ENCODE measurements around the gene NUPR2. TPM values are rescaled to one million over a fixed set of nuclear protein-coding genes. Genes with fewer than 3 reads are reported as not detected.
"Not testable (repeated sequence)": the region's sequence is repeated elsewhere in the genome, so short reads cannot be mapped to it uniquely, and the experiment has no call there.

NUPR2 gene
- total and polyA plus RNA-seq, 5 donors: not detected

GRCh38 chr7:56086761-56087160, 29.5 kb downstream of the NUPR2 start:
- DNase-seq (no peak), ATAC-seq (no peak)
- no peaks in the 10 kb centered on the region for H3K9me3 ChIP-seq (ENCODE audit: control insufficient read depth, low read length)
- no peaks in the 10 kb centered on the region for H3K27me3 ChIP-seq (ENCODE audit: control insufficient read depth, insufficient read depth)
- 96% methylated on average over 7 of the region's 7 CpGs for WGBS
- intact Hi-C loops (cut with DNase I): no loop called here
- no peak overlapping the region for H3K27ac ChIP-seq (ENCODE audit: low read length)
- no peak overlapping the region for H3K4me3 ChIP-seq (ENCODE audit: low read length)
- H3K4me1 ChIP-seq (ENCODE audit: control insufficient read depth, insufficient read depth, low read length): peaks cover 8% of the 10 kb centered on the region

- Histone ChIP-seq H3K4me3 (ENCODE audit: low read length) (no peak overlapping the region), H3K27me3 (ENCODE audit: control insufficient read depth, insufficient read depth) (no peaks in the 10 kb centered on the region), H3K4me1 (ENCODE audit: control insufficient read depth, insufficient read depth, low read length) (peaks cover 8% of the 10 kb centered on the region), H3K9me3 (ENCODE audit: control insufficient read depth, low read length) (no peaks in the 10 kb centered on the region), H3K27ac (ENCODE audit: low read length) (no peak overlapping the region)
- WGBS: 49% methylated on average over 13 of the region's 13 CpGs
- intact Hi-C loops (cut with DNase I): no loop called here
- DNase-seq: peak in 2 of 3 donors; percentile 82 to 87
- ATAC-seq: no peak
Observed at GRCh38 chr7:56083150-56083785, 32.9 kb downstream of the NUPR2 start.

- Histone ChIP-seq H3K27ac (ENCODE audit: low read length) (no peak overlapping the region), H3K4me3 (ENCODE audit: low read length) (no peak overlapping the region), H3K9me3 (ENCODE audit: control insufficient read depth, low read length) (no peaks in the 10 kb centered on the region), H3K27me3 (ENCODE audit: control insufficient read depth, insufficient read depth) (no peaks in the 10 kb centered on the region), H3K4me1 (ENCODE audit: control insufficient read depth, insufficient read depth, low read length) (peaks cover 8% of the 10 kb centered on the region)
- intact Hi-C loops (cut with DNase I): no loop called here
- 96% methylated on average over 29 of the region's 29 CpGs for WGBS
- peak in 1 of 3 donors; percentile 62 for DNase-seq
- ATAC-seq: no peak
Observed at GRCh38 chr7:56081626-56082340, 34.4 kb downstream of the NUPR2 start.

GRCh38 chr7:56080726-56081435, 35.3 kb downstream of the NUPR2 start:
- H3K4me1 ChIP-seq (ENCODE audit: control insufficient read depth, insufficient read depth, low read length); H3K27me3 ChIP-seq (ENCODE audit: control insufficient read depth, insufficient read depth); H3K27ac ChIP-seq (ENCODE audit: low read length); ATAC-seq; H3K9me3 ChIP-seq (ENCODE audit: control insufficient read depth, low read length); H3K4me3 ChIP-seq (ENCODE audit: low read length); intact Hi-C loops (cut with DNase I): not testable (repeated sequence)
- 93% methylated on average over 28 of the region's 28 CpGs for WGBS
- peak in 1 of 3 donors; percentile 62 for DNase-seq

GRCh38 chr7:56079450-56080185, 36.6 kb downstream of the NUPR2 start:
- Histone ChIP-seq H3K27me3 (ENCODE audit: control insufficient read depth, insufficient read depth) (no peaks in the 10 kb centered on the region), H3K4me1 (ENCODE audit: control insufficient read depth, insufficient read depth, low read length) (peaks cover 8% of the 10 kb centered on the region), H3K4me3 (ENCODE audit: low read length) (no peak overlapping the region), H3K9me3 (ENCODE audit: control insufficient read depth, low read length) (no peaks in the 10 kb centered on the region), H3K27ac (ENCODE audit: low read length) (peak overlapping the region; percentile 98)
- DNase-seq (peak; percentile 89 to 95 (median 95)), ATAC-seq (peak; percentile 86 to 87)
- intact Hi-C loops (cut with DNase I): loop anchor here in 3 of 4 donors (5.0 to 10.0 kb wide), 4 partner anchors 72 to 447 kb away; no protein-coding TSS in a partner anchor
- WGBS: 13% methylated on average over 12 of the region's 12 CpGs

- H3K4me1 ChIP-seq (ENCODE audit: control insufficient read depth, insufficient read depth, low read length): peaks cover 5% of the 10 kb centered on the region
- H3K27me3 ChIP-seq (ENCODE audit: control insufficient read depth, insufficient read depth): no peaks in the 10 kb centered on the region
- WGBS: 93% methylated on average over 16 of the region's 16 CpGs
- peak overlapping the region; percentile 98 for H3K27ac ChIP-seq (ENCODE audit: low read length)
- H3K4me3 ChIP-seq (ENCODE audit: low read length): no peak overlapping the region
- ATAC-seq (no peak), DNase-seq (peak in 1 of 3 donors; percentile 58)
- intact Hi-C loops (cut with DNase I): loop anchor here in 3 of 4 donors (5.0 to 10.0 kb wide), 4 partner anchors 71 to 446 kb away; no protein-coding TSS in a partner anchor
- no peaks in the 10 kb centered on the region for H3K9me3 ChIP-seq (ENCODE audit: control insufficient read depth, low read length)
Observed at GRCh38 chr7:56078196-56078595, 38.0 kb downstream of the NUPR2 start.

- no peaks in the 10 kb centered on the region for H3K27me3 ChIP-seq (ENCODE audit: control insufficient read depth, insufficient read depth)
- no peak for ATAC-seq
- peaks cover 5% of the 10 kb centered on the region for H3K4me1 ChIP-seq (ENCODE audit: control insufficient read depth, insufficient read depth, low read length)
- H3K27ac ChIP-seq (ENCODE audit: low read length): no peak overlapping the region
- 93% methylated on average over 3 of the region's 3 CpGs for whole genome bisulfite sequencing
- DNase-seq: no peak
- no peaks in the 10 kb centered on the region for H3K9me3 ChIP-seq (ENCODE audit: control insufficient read depth, low read length)
- intact Hi-C loops (cut with DNase I): loop anchor here in 3 of 4 donors (5.0 to 10.0 kb wide), 4 partner anchors 70 to 445 kb away; no protein-coding TSS in a partner anchor
- H3K4me3 ChIP-seq (ENCODE audit: low read length): no peak overlapping the region
Observed at GRCh38 chr7:56077681-56078080, 38.5 kb downstream of the NUPR2 start.

GRCh38 chr7:56074371-56074791, 41.8 kb downstream of the NUPR2 start:
- DNase-seq (peak; percentile 84 to 93 (median 92)), ATAC-seq (peak; percentile 91 to 92)
- no peak overlapping the region for H3K27ac ChIP-seq (ENCODE audit: low read length)
- no peak overlapping the region for H3K4me3 ChIP-seq (ENCODE audit: low read length)
- H3K4me1 ChIP-seq (ENCODE audit: control insufficient read depth, insufficient read depth, low read length): peaks cover 3% of the 10 kb centered on the region
- intact Hi-C loops (cut with DNase I): loop anchor here in 2 of 4 donors (5.0 to 10.0 kb wide), 3 partner anchors 67 to 430 kb away; no protein-coding TSS in a partner anchor
- no peaks in the 10 kb centered on the region for H3K27me3 ChIP-seq (ENCODE audit: control insufficient read depth, insufficient read depth)
- WGBS: 14% methylated on average over 19 of the region's 19 CpGs
- no peaks in the 10 kb centered on the region for H3K9me3 ChIP-seq (ENCODE audit: control insufficient read depth, low read length)

GRCh38 chr7:56066376-56066775, 49.8 kb downstream of the NUPR2 start:
- H3K27ac ChIP-seq (ENCODE audit: low read length); ATAC-seq; intact Hi-C loops (cut with DNase I); H3K9me3 ChIP-seq (ENCODE audit: control insufficient read depth, low read length); H3K27me3 ChIP-seq (ENCODE audit: control insufficient read depth, insufficient read depth); H3K4me1 ChIP-seq (ENCODE audit: control insufficient read depth, insufficient read depth, low read length); H3K4me3 ChIP-seq (ENCODE audit: low read length); DNase-seq: not testable (repeated sequence)
- 98% methylated on average over 13 of the region's 13 CpGs for WGBS
